GM19463 (cell line): Measurements from ENCODE around the gene GNG2.

Source experiments
- ATAC-seq: cut with Tn5 transposase; IDR thresholded peaks from one replicate; pipeline ENCODE4 v1.9.1; 2021; ENCODE audit warnings: mild to moderate bottlenecking, moderate library complexity; ENCODE audit not compliant: unreplicated experiment

The GNG2 gene

DNA sequence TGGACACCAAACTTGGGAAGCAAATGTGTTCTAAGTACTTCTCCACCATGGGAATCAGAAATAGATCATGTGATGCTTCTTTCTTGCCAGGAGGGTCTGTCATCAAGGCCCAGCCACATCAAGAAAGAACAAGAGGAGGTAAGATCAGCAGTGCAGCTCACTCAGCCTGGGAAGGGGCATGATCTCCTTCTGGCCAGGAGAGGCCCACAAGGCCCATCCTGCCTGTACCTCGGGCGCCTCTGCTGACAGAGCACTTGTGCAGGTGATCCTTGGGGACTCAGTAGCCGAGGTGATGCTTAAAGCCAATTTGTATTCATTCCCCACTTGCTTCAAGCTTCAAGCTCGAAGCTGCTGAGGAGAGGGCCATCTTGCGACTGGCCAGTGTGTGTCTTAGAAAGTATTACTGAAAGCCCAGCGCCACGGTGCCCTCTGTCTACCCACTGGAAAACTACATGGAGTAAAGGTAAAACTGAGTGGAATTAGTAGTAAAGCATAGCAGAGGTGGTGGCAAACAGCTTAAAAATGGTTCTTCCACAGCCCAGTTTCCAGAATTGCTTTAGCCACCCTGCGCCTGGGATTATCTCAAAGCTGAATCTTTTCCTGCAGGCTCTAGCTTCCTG lies 155.1 kb downstream of the GNG2 start:
- ATAC-seq, result no peak

DNA sequence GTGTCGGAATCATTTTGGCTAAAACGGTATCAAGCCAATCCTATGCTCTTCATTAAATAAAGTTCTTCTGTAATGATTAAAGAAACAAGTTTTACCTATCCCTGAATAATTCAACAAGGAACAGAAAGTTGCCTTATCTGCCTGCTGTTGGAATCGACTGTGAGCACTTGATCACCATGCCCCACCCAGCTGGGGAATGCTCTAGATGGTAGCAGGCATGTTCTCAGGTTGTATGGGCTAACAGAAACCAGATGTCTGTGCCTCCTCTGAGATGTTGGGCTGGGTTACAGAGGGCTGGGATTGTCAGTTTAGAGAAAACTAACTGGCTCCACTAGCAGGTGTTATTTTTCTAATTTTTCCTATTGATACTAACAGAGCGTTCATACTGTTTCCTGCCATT lies 157.8 kb downstream of the GNG2 start:
- ATAC-seq, result no peak

DNA sequence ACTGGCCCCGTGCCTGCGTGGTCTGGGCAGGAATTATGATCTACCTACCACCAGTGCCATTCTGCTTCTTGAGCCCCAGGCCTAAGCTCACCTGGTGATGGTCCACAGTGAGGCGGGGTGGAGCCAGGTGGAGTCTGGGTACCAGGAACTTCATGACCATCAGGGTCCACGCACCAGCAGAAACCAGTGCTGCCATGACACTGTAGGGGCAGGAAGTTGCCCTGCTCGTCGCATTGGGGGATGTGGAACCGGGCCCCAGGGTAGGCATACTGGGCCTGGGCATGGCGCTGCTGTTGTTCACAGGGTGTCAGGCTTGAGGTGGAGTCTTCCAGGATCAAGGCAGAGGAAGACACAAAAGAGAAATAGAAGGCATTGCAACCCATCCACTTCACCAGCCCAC lies 158.6 kb downstream of the GNG2 start:
- no peak for ATAC-seq
